WERI-Rb-1 (cell line): ENCODE results near the gene TMEM119.

Source experiments
- DNase-seq: peaks from one replicate; pipeline ENCODE4 v3.0.0-alpha.2; 2020
- H3K27ac ChIP-seq: fragments of 250-450 bp; sonication (Bioruptor Pico); 2 replicates; pipeline ENCODE4 v1.5.1; 2020; ENCODE audit warnings: mild to moderate bottlenecking, moderate library complexity
- H3K27me3 ChIP-seq: fragments of 250-450 bp; sonication (Bioruptor Pico); 2 replicates; pipeline ENCODE4 v1.5.1; 2021; ENCODE audit warnings: mild to moderate bottlenecking, low read depth, moderate library complexity; ENCODE audit not compliant: insufficient read depth, severe bottlenecking
- H3K36me3 ChIP-seq: fragments of 250-450 bp; sonication (Bioruptor Pico); 2 replicates; pipeline ENCODE4 v1.5.1; 2020; ENCODE audit warnings: mild to moderate bottlenecking, moderate library complexity
- H3K4me3 ChIP-seq: 2 replicates; pipeline ENCODE4 v1.5.1; 2011; ENCODE audit warnings: low read depth, mild to moderate bottlenecking, control low read depth, low read length
- H3K9me3 ChIP-seq: fragments of 250-450 bp; sonication (Bioruptor Pico); 2 replicates; pipeline ENCODE4 v1.5.1; 2021; ENCODE audit warnings: mild to moderate bottlenecking, moderate library complexity; ENCODE audit not compliant: severe bottlenecking
- TF ChIP-seq, protein P1 (sequence below): IDR thresholded peaks from 2 replicates; pipeline ENCODE4 v1.5.1; 2011; ENCODE audit warnings: low read depth, mild to moderate bottlenecking, control low read depth, inconsistent platforms, low read length

TMEM119 gene

DNA sequence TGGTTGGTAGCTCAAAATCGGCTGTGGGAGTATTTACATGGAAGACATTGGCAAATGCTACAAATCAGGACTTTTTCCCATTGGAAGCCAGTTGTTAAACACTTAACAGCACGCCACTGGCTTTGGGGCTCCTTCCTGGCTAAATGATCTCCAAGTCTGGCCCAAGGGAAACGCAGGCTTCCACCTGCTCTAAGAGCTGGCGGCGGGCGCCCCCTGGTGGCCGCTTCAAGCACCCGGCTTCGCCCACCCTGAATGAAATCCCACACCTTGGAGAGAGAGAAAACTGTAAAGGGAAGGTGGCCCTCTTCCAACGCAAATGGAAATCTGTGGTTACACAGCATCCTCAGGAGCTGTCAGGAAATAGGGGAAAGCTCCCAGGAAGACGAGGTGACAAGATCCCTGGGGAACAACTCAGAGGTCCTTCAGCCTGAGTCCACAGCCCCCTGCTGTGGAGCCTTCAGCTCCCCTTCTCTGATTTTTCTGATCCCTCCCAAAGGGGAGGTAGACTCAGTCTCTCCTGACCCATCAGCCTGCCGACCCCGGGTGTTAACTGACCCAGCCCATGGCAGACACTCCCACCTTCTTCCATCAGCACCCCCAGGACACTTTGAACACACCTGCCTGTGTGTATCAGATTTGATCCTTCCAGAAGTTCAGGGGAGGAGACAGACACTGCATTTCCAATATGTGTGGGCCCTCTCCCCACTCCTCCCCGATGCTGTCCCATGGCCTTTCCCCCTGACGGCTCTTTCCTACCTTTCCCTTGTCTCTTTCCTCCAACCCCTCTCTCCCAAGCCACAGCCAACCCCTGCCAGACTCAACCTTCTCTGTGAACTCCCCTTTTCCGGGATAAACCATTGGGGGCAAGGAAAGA is 20.4 kb upstream of the TMEM119 start:
- Histone ChIP-seq H3K36me3 (no peaks in the 10 kb centered on the region), H3K27me3 (no peaks in the 10 kb centered on the region), H3K4me3 (no peak overlapping the region), H3K9me3 (no peaks in the 10 kb centered on the region), H3K27ac (no peak overlapping the region)
- TF ChIP-seq, protein P1, sequence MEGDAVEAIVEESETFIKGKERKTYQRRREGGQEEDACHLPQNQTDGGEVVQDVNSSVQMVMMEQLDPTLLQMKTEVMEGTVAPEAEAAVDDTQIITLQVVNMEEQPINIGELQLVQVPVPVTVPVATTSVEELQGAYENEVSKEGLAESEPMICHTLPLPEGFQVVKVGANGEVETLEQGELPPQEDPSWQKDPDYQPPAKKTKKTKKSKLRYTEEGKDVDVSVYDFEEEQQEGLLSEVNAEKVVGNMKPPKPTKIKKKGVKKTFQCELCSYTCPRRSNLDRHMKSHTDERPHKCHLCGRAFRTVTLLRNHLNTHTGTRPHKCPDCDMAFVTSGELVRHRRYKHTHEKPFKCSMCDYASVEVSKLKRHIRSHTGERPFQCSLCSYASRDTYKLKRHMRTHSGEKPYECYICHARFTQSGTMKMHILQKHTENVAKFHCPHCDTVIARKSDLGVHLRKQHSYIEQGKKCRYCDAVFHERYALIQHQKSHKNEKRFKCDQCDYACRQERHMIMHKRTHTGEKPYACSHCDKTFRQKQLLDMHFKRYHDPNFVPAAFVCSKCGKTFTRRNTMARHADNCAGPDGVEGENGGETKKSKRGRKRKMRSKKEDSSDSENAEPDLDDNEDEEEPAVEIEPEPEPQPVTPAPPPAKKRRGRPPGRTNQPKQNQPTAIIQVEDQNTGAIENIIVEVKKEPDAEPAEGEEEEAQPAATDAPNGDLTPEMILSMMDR: peak; percentile 83
- DNase-seq: peak; percentile 73

DNA sequence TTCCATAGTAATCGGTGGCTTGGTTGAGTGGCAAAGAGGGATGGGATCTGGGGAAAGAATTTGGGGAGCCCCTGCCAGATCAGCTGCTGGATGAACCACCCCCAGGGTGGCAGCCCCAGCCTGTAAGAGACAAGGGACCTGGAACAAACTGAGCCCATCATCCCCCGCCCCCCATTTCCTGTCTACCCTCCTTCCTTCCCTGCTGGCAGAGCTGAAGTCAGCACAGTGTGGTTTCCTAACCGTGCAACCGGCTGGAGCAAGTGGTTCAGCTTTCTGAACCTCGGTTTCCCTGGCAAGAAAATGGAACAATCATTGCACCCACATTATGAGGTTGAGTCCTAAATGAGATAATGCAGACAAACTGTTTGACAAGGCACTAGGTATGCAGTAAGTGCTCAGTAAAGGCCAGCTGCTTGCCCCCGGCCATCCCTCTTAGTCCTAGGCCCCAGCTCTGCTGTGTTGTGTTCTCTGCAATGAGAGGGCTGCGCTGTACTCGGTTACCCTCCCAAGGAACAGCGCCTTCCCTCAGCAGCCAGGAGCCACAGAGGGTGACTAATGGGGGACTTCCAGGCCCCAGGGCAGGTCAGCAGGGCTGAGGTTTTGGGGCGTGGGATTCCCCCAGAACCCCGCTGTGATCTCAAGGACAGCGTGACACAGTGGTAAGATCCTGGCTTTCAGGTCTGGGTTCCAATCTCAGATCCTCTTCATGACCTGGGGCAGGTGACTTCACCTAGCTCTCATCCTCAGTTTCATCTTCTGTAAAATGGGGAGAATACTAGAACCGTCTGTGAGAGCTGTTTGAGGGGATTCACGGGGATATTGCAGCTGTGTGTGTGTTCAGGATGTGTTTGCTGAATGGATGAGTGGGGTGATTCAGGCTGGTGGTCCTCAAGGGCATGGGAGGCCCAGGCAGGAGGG is 19.3 kb upstream of the TMEM119 start:
- no peak overlapping the region for H3K4me3 ChIP-seq
- no peak overlapping the region for H3K27ac ChIP-seq
- H3K9me3 ChIP-seq: no peaks in the 10 kb centered on the region
- no peaks in the 10 kb centered on the region for H3K27me3 ChIP-seq
- DNase-seq: no peak
- TF ChIP-seq, protein P1: no peak
- no peaks in the 10 kb centered on the region for H3K36me3 ChIP-seq

DNA sequence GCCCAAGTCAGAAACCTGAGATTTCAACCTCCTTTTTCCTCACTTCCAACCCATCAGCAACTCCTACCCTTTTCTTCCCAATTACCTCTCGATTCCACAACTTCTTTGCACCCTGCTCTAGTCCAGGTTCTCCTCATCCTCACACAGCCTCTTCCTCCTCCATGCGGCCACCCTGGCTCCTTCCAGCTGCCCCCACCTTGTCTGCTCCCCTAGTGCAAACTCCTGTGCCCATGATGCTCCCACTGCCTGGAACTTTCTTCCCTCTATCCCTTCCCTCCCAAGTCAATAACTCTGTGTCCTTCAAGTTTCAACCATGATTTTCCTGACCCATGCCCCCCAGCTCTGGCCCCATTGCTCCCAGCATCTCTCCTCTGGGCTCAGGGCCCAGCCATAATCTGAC is 18.5 kb upstream of the TMEM119 start:
- DNase-seq: no peak
- Histone ChIP-seq H3K4me3 (no peak overlapping the region), H3K9me3 (no peaks in the 10 kb centered on the region), H3K27ac (no peak overlapping the region), H3K27me3 (no peaks in the 10 kb centered on the region), H3K36me3 (no peaks in the 10 kb centered on the region)
- TF ChIP-seq, protein P1: no peak

DNA sequence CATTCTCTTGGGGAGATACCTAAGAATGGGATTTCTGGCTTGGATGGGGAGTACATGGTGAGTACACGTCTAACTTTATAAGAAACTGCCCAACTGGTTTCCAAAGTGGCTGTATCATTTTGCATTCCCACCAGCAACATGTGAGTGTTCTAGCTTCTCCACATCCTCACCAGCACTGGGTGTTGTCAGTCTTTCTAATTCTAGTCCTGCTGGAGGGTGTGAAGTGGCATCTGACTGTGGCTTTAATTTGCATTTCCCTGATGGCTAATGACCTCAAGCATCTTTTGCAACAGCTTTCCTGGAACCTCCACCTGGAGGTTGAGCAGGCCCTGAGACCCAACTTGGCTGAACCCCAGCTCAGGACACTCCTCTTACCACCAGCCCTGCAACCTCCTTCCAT is 18.0 kb upstream of the TMEM119 start:
- Histone ChIP-seq H3K36me3 (no peaks in the 10 kb centered on the region), H3K4me3 (no peak overlapping the region), H3K27ac (no peak overlapping the region), H3K9me3 (no peaks in the 10 kb centered on the region), H3K27me3 (no peaks in the 10 kb centered on the region)
- DNase-seq: no peak
- TF ChIP-seq, protein P1: no peak

- no peak overlapping the region for H3K27ac ChIP-seq
- H3K27me3 ChIP-seq: no peaks in the 10 kb centered on the region
- no peaks in the 10 kb centered on the region for H3K36me3 ChIP-seq
- H3K9me3 ChIP-seq: no peaks in the 10 kb centered on the region
- TF ChIP-seq, protein P1: no peak
- no peak overlapping the region for H3K4me3 ChIP-seq
- no peak for DNase-seq
Measured at GRCh38 chr12:108614639-108615038, 16.8 kb upstream of the TMEM119 start.
